OCI-M1 (cell line): Measurements from ENCODE around the gene TSN.
"Not testable (repeated sequence)": the region's sequence is repeated elsewhere in the genome, so short reads cannot be mapped to it uniquely, and the experiment has no call there.

ENCODE experiments used
- DNase-seq: peaks from one replicate; lab custom pipeline; 2025; lab: John Stamatoyannopoulos, UW

The TSN gene

DNA sequence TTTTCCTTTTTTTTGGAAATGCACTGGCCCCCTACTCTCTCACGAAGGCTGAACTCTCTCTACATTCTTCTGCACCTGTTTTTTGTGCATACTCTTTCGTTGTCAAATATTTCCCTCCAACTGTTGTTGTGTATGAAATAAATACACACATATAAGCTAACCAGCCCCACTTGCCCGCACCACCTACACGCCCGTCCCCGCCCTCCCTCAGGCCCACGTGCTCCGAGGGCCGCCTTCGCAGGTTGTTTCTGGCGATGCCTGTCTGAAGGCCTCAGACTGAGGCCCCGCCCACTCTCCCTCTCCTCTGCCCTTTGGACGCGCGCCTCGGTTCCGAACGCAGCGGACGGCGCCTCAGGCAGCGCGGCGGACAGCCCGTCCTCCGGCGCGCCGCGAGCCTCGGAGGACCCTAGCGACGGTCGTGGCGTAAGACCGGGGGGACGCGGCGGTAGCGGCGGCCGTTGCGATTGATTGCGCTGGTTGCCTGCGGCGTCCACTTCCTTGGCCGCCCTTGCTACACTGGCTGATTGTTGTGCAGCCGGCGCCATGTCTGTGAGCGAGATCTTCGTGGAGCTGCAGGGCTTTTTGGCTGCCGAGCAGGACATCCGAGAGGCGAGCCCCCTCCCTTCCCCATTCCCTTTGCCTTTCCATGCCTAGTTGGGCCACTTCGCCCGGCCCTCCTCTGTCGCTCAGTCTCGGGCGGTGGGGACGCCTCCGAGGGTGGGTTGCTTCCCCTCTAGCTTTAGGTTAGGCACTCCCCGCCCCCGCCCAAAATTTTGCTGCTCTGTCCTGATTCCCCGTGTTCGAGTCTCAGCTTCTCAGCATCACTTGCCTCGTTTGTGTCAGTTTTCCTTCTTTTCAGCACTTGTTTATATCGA is at the start of gene TSN:
Gene TSN (plus strand): TSS at position 415 of the 875 bp plus-strand sequence. CDS start 129 bp downstream, at position 544.
- DNase-seq: peak; percentile 98

- no peak for DNase-seq
These were observed 49.5 kb upstream of the TSN start for GRCh38 chr2:121705958-121706357.

GRCh38 chr2:121707344-121707919 is 48.0 kb upstream of the TSN start:
- no peak for DNase-seq

DNA sequence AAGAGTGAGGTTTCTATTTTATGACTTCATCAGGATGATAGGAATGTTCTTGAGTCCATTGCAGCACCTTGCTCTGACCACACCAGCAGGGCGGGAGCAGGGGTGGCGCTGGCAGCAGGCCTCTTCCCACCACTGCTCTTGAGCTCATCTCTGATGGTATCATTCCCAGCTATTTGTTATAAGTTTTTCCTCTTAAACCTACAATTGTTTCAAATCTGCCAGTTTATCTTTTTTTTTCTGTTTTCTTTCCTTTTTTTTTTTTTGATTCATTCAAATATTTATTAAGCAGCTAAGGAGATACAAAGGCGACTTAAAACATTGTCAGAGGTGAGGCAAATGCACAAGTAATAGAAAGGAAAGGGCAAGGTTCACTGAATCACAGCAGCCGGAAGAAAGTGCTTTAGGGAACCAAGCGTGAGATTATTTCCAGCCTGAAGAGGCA is 47.5 kb upstream of the TSN start:
- no peak for DNase-seq

GRCh38 chr2:121709776-121710469 is 45.5 kb upstream of the TSN start:
- no peak for DNase-seq

GRCh38 chr2:121710470-121711170 is 44.8 kb upstream of the TSN start:
- no peak for DNase-seq

- not testable (repeated sequence) for DNase-seq
These were observed 44.0 kb upstream of the TSN start for GRCh38 chr2:121711481-121711880.

- DNase-seq: no peak
These were observed 39.3 kb upstream of the TSN start for GRCh38 chr2:121716126-121716525.

DNA sequence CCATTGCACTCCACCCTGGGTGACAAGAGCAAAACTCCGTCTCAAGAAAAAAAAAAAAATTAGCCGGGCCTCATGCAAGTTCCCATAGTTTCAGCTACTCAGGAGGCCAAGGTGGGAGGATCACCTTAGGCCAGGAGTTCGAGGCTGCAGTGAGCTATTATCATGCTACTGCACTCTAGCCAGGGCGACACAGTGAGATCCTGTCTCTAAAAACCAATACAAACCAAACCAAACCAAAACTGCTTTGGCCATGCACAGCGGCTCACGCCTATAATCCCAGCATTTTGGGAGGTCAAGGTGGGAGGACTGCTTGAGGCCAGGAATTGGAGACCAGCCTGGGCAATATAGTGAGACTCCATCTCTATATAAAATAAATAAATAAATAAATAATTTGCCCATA is 37.9 kb upstream of the TSN start:
- no peak for DNase-seq

DNA sequence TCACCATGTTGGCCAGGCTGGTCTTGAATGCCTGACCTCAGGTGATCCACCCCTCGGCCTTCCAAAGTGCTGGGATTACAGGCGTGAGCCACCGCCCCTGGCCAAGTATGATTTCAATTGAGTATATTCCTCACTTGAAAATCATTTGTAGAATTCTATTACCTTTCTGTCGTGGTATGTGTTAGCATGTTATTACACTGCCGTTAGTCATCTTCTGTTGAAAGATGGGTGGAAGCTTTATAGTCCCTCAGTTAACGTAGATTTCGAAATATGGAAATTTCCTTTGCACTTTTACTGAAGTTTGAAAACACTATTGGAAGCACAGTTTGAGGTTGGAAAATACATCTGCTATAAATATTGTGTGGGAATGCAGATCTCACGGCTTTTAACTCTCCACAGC is 33.5 kb upstream of the TSN start:
- DNase-seq: no peak

- peak; percentile 25 for DNase-seq
These were observed 33.0 kb upstream of the TSN start for GRCh38 chr2:121722479-121722878.

DNA sequence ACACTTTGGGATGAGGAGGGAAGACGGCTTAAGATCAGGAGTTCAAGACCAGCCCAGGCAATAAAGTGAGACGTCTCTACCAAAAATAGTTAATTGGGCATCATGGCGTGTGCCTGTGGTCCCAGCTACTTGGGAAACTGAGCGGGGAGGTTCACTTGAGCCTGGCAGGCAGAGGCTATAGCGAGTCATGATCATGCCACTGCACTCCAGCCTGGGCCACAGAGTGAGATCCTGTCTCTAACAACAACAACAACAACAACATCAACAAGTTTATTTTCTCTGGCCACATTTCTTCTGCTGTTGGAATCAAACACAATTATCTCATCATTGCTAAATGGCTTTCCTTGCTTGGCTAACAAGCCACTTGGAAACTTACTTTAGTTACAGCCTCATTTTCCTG is 32.1 kb upstream of the TSN start:
- DNase-seq: no peak

- DNase-seq: no peak
These were observed 28.1 kb upstream of the TSN start for GRCh38 chr2:121727332-121727731.

DNA sequence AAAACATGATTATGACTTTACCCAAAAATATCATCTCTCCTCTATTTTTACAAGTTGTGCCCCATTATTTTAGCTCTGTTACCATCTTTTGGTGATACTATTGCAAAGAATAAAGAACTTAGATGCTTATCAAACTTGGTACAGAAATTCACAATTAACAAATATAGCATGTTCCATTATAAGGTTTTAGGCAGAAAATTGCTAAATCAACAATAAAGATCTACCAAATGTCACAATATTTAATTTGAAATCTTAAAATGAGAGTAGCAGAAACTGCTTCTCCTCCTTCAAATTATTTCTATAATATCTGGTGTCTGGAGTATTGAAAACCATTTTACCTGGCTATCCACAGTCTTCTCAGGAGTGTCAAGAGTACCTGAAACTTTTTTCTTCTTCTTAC is 27.5 kb upstream of the TSN start:
- no peak for DNase-seq

DNA sequence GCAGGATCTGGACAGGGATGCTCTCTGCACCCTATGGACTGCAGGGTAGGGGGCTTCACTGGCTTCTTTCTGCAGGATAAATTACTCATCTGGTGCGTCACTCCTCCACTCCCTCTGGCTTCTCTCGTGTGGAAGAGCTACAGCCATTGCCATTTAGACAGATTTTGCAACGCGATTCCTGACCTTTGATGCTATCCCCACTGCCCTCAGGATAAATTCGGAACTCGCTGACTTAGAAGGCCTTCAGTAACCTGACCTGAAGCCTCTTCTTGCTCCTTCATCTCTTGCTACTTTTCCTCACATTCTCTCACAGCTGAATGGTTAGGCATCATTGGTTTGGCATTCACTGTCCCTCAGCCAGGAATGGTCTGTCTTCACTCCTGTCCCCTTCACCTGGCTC is 24.1 kb upstream of the TSN start:
- no peak for DNase-seq

DNA sequence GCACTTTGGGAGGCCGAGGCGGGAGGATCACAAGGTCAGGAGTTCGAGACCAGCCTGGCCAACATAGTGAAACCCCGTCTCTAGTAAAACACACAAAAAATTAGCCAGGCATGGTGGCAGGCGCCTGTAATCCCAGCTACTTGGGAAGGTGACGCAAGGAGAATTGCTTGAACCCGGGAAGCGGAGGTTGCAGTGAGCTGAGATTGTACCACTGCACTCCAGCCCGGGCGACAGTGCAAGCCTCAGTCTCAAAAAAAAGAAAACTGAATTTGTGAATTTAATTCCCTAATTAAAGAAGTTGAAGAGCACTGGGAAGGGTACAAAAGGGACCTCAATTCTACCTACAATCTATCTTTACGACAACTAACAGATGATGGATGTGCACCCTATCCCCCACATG is 20.9 kb upstream of the TSN start:
- DNase-seq: not testable (repeated sequence)

DNA sequence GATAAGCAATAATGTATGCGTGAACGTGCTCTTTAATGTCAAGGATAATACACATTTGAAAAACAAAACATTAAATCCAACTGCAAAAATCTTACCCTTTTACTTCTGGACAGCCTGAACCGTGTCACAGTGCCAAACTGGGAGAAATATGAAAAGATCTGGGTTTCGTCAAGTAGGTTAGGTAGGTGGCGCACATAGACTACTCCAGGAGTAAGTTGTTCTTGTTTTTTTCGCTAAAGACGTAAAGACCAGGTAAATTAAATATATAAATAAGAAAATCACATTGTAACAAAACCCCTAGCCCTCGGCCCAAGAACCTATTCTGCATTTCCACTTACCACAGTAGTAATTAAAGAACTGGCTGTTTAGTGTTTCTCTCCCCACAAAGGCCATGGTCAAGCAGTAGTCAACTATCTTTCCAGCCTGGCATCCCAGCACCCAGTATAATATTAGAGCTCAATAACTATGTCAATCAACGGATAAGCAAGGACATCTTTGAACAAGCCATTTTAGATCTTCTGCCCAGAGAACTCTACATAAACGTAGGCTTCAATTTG is 19.9 kb upstream of the TSN start:
- peak; percentile 58 for DNase-seq

DNA sequence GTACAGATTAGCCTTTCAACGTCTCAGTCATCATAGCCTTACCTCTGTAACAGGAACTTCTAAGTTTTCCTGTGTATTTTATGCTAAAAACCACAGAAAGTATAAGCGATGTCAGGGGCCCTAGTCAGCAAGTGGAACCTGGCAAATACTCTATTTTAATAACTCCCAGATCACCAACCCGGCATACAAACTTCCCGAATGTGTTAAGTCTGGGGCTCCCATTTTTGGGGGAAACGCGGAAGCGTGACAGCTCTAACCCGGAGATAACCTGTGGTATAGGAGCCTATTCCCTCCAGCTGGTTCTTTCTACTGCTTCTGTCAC is 19.4 kb upstream of the TSN start:
- DNase-seq: no peak

DNA sequence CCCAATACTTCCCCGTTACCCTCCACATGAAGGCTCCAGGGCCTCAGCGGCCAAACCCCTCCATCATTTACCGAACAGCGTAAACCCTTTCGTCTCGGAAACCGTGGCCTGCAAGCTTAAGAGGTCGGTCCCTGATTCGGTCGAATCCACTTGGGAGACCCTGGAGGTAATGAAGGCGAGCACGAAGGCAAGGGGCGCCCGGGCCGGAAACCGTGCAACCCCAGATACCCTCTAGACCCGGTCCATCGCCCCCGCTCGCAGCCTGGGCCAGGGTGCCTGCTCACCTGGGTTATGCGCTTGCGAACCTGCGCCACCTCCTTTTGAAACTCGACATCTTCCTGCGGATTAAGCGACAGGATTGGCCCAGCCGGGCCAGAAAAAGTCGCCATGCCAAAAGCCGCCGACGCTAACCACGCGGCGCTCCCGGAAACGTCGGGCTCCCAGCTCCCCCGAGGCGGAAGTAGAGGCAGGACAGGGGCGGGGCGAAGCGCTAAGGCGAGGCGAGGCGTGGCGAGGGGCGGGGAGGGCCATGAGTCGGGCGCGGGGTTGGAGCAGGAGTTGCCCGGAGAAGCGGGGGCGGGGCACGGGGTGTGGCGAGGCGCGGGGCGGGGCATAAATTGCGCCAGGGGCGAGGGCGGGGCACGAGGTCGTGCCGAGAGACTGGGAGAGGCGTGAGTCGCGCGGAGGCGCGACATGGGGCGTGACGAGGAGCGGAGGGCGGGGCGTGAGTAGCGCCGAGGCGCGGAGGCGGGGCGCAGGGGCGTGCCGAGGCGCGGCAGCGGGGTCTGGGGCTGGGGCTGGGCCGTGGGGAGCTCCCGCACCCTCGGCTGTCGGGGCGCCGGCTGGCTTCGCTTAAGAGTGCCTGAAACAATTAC is 18.8 kb upstream of the TSN start, which contains the start of gene NIFK:
Gene NIFK (minus strand): TSS at position 414 of the 875 bp plus-strand sequence. CDS start 25 bp downstream, at position 389.
- DNase-seq: peak; percentile 98

DNA sequence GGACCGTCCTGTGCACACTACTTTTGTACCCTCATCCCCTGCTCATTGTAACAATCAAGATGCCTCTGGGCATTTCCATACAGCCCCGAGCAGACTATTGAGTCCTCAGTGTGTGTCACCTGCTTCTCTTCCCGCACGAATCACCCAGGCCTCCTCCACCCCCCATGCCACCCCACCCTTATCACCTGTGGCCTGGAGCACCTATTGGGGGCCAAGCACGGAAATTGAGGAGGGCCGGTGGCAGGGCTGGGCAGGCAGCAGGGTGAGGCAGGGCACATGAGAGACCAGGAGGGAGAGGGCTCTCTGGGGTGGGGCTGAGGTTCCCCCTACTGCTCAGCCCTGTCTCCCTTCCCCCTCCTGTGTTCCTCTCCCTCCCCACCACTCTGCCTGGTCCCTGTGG is 14.5 kb upstream of the TSN start:
- no peak for DNase-seq

GRCh38 chr2:121741450-121741849 is 14.0 kb upstream of the TSN start:
- DNase-seq: no peak
